ENCODE data around the gene HDX. TPM values are rescaled to one million over a fixed set of nuclear protein-coding genes. Genes with fewer than 3 reads are reported as not detected.

Gene HDX
- total RNA-seq, 1 donor: 5.1 TPM

GRCh38 chrX:84339507-84340364 is 162.5 kb downstream of the HDX start:
- no peak overlapping the region for H3K27ac ChIP-seq (ENCODE audit: low read depth, low read length)
- DNase-seq (ENCODE audit: insufficient read length, low spot score, missing footprints): no peak
- H3K36me3 ChIP-seq (ENCODE audit: insufficient read depth, low read length): no peaks in the 10 kb centered on the region
- H3K9me3 ChIP-seq (ENCODE audit: low read depth, low read length): no peaks in the 10 kb centered on the region
- H3K4me3 ChIP-seq (ENCODE audit: insufficient read depth, low read length): no peak overlapping the region
- TF ChIP-seq, protein P1, sequence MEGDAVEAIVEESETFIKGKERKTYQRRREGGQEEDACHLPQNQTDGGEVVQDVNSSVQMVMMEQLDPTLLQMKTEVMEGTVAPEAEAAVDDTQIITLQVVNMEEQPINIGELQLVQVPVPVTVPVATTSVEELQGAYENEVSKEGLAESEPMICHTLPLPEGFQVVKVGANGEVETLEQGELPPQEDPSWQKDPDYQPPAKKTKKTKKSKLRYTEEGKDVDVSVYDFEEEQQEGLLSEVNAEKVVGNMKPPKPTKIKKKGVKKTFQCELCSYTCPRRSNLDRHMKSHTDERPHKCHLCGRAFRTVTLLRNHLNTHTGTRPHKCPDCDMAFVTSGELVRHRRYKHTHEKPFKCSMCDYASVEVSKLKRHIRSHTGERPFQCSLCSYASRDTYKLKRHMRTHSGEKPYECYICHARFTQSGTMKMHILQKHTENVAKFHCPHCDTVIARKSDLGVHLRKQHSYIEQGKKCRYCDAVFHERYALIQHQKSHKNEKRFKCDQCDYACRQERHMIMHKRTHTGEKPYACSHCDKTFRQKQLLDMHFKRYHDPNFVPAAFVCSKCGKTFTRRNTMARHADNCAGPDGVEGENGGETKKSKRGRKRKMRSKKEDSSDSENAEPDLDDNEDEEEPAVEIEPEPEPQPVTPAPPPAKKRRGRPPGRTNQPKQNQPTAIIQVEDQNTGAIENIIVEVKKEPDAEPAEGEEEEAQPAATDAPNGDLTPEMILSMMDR (IDR thresholded peaks at IDR 0.05; ENCODE audit: extremely low read depth, low read depth, low read length): peak; percentile 72
- H4K20me1 ChIP-seq (ENCODE audit: insufficient read depth, low read length): no peaks in the 10 kb centered on the region
- no peaks in the 10 kb centered on the region for H3K79me2 ChIP-seq (ENCODE audit: insufficient read depth, low read length)
- no peaks in the 10 kb centered on the region for H3K4me1 ChIP-seq (ENCODE audit: insufficient read depth, low read length)
- no peak overlapping the region for H2AFZ ChIP-seq (ENCODE audit: low read length)
- H3K27me3 ChIP-seq (ENCODE audit: insufficient read depth, low read length): no peaks in the 10 kb centered on the region
- no peak overlapping the region for H3K4me2 ChIP-seq (ENCODE audit: insufficient read depth, low read length)

- H3K79me2 ChIP-seq (ENCODE audit: insufficient read depth, low read length): no peaks in the 10 kb centered on the region
- no peak for DNase-seq (ENCODE audit: insufficient read length, low spot score, missing footprints)
- H3K27ac ChIP-seq (ENCODE audit: low read depth, low read length): no peak overlapping the region
- H3K9me3 ChIP-seq (ENCODE audit: low read depth, low read length): no peaks in the 10 kb centered on the region
- H3K27me3 ChIP-seq (ENCODE audit: insufficient read depth, low read length): no peaks in the 10 kb centered on the region
- H2AFZ ChIP-seq (ENCODE audit: low read length): no peak overlapping the region
- no peak overlapping the region for H3K4me3 ChIP-seq (ENCODE audit: insufficient read depth, low read length)
- no peaks in the 10 kb centered on the region for H3K4me1 ChIP-seq (ENCODE audit: insufficient read depth, low read length)
- TF ChIP-seq, protein P1 (IDR thresholded peaks at IDR 0.05; ENCODE audit: extremely low read depth, low read depth, low read length): no peak
- H3K36me3 ChIP-seq (ENCODE audit: insufficient read depth, low read length): no peaks in the 10 kb centered on the region
- H4K20me1 ChIP-seq (ENCODE audit: insufficient read depth, low read length): no peaks in the 10 kb centered on the region
- H3K4me2 ChIP-seq (ENCODE audit: insufficient read depth, low read length): no peak overlapping the region
These were observed 165.6 kb downstream of the HDX start for GRCh38 chrX:84336646-84337045.

DNA sequence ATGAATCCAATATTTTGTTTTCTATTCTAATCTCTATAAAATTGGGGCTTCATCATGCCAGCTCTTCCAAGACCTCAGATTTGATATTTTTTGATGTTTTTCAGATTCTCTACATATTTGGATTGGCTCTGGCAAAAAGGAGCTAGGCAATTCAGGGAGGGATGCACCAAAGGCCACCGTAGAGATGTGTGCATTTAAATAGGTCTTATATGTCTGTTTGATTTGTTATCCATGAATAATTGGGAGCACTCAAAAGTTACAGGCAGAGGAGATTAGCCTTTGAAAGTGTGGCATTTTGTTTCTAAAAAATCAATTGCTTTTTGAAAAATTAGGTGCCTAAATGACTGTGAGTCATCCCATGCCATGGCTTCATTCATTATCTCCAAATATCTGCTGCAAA is 167.1 kb downstream of the HDX start:
- no peak overlapping the region for H3K4me2 ChIP-seq (ENCODE audit: insufficient read depth, low read length)
- DNase-seq (ENCODE audit: insufficient read length, low spot score, missing footprints): no peak
- no peak overlapping the region for H3K27ac ChIP-seq (ENCODE audit: low read depth, low read length)
- H3K79me2 ChIP-seq (ENCODE audit: insufficient read depth, low read length): no peaks in the 10 kb centered on the region
- TF ChIP-seq, protein P1 (IDR thresholded peaks at IDR 0.05; ENCODE audit: extremely low read depth, low read depth, low read length): no peak
- H2AFZ ChIP-seq (ENCODE audit: low read length): no peak overlapping the region
- H4K20me1 ChIP-seq (ENCODE audit: insufficient read depth, low read length): no peaks in the 10 kb centered on the region
- no peaks in the 10 kb centered on the region for H3K36me3 ChIP-seq (ENCODE audit: insufficient read depth, low read length)
- no peaks in the 10 kb centered on the region for H3K27me3 ChIP-seq (ENCODE audit: insufficient read depth, low read length)
- H3K4me3 ChIP-seq (ENCODE audit: insufficient read depth, low read length): no peak overlapping the region
- no peaks in the 10 kb centered on the region for H3K4me1 ChIP-seq (ENCODE audit: insufficient read depth, low read length)
- no peaks in the 10 kb centered on the region for H3K9me3 ChIP-seq (ENCODE audit: low read depth, low read length)

DNA sequence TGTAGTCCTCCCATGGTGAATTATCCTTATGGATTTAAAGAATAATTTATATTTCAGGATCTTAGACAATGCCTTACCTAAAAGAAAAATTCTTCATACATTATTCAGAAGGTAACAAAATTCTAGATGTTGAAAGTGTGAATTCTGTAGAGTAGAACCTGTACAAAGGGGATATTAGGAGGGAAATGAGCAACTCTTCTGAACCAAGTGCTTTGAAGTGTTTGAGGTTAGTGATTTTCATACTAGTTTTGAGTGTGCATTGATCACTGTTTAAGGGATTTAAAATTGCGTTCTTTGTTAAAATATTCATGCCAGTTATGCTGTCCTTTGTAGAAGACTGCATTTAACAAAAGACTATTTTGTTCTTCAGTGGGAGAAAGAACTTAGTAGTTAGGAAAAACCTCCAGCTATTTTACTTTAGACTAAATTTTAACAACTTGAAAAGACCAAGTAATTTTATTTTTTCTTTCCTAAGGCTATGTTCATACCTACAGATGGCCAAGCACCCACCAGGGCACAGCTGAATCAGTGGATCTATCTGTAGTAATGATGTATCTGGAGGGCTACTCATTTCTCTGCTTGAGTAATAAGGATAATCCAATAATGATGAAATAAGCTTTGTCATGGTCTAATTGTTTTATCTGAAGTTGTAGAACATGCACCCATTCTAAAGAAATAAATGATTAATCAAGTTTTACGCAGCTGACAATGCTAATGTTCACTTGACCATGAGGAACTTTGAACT is 180.0 kb downstream of the HDX start:
- Histone ChIP-seq H3K4me2 (ENCODE audit: insufficient read depth, low read length) (no peak overlapping the region), H3K4me1 (ENCODE audit: insufficient read depth, low read length) (no peaks in the 10 kb centered on the region), H3K27ac (ENCODE audit: low read depth, low read length) (no peak overlapping the region), H4K20me1 (ENCODE audit: insufficient read depth, low read length) (no peaks in the 10 kb centered on the region), H3K9me3 (ENCODE audit: low read depth, low read length) (no peaks in the 10 kb centered on the region), H3K36me3 (ENCODE audit: insufficient read depth, low read length) (no peaks in the 10 kb centered on the region), H3K27me3 (ENCODE audit: insufficient read depth, low read length) (no peaks in the 10 kb centered on the region), H3K4me3 (ENCODE audit: insufficient read depth, low read length) (no peak overlapping the region), H2AFZ (ENCODE audit: low read length) (no peak overlapping the region), H3K79me2 (ENCODE audit: insufficient read depth, low read length) (no peaks in the 10 kb centered on the region)
- TF ChIP-seq, protein P1 (IDR thresholded peaks at IDR 0.05; ENCODE audit: extremely low read depth, low read depth, low read length): no peak
- no peak for DNase-seq (ENCODE audit: insufficient read length, low spot score, missing footprints)

All from osteoblast (primary cell).